ENCODE data around the gene SOD1. TPM values are rescaled to one million over a fixed set of nuclear protein-coding genes. Genes with fewer than 3 reads are reported as not detected.
"Not testable (repeated sequence)": the region's sequence is repeated elsewhere in the genome, so short reads cannot be mapped to it uniquely, and the experiment has no call there.

SOD1 gene
- total RNA-seq, 4 donors from 2014 or later = 118 to 141 (median 130) TPM

DNA sequence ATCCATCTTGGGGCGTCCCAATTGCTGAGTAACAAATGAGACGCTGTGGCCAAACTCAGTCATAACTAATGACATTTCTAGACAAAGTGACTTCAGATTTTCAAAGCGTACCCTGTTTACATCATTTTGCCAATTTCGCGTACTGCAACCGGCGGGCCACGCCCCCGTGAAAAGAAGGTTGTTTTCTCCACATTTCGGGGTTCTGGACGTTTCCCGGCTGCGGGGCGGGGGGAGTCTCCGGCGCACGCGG lies 282 bp upstream of the SOD1 start:
- 1% methylated on average over 18 of the region's 18 CpGs for WGBS, 2 donors
- no peak overlapping the region for H3K4me3 ChIP-seq (ENCODE audit: low read depth, poor library complexity, severe bottlenecking)
- no peak for DNase-seq (ENCODE audit: low spot score in 2 of 2)
- TF ChIP-seq, protein P1, sequence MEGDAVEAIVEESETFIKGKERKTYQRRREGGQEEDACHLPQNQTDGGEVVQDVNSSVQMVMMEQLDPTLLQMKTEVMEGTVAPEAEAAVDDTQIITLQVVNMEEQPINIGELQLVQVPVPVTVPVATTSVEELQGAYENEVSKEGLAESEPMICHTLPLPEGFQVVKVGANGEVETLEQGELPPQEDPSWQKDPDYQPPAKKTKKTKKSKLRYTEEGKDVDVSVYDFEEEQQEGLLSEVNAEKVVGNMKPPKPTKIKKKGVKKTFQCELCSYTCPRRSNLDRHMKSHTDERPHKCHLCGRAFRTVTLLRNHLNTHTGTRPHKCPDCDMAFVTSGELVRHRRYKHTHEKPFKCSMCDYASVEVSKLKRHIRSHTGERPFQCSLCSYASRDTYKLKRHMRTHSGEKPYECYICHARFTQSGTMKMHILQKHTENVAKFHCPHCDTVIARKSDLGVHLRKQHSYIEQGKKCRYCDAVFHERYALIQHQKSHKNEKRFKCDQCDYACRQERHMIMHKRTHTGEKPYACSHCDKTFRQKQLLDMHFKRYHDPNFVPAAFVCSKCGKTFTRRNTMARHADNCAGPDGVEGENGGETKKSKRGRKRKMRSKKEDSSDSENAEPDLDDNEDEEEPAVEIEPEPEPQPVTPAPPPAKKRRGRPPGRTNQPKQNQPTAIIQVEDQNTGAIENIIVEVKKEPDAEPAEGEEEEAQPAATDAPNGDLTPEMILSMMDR (IDR thresholded peaks at IDR 0.05) = no peak
- TF ChIP-seq POLR2A (IDR thresholded peaks at IDR 0.05) = no peak
- intact Hi-C loops (cut with DNase I; ENCODE audit: low total_unique reads) = no loop called here

DNA sequence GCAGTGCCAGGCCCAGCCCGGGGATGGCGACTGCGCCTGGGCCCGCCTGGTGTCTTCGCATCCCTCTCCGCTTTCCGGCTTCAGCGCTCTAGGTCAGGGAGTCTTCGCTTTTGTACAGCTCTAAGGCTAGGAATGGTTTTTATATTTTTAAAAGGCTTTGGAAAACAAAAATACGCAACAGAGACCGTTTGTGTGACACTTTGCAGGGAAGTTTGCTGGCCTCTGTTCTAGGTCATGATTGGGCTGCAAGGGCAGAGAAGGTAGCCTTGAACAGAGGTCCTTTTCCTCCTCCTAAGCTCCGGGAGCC lies 719 bp downstream of the SOD1 start:
- intact Hi-C loops (cut with DNase I; ENCODE audit: low total_unique reads) = no loop called here
- WGBS, 2 donors = 0 to 1% methylated on average over 12 of the region's 12 CpGs

DNA sequence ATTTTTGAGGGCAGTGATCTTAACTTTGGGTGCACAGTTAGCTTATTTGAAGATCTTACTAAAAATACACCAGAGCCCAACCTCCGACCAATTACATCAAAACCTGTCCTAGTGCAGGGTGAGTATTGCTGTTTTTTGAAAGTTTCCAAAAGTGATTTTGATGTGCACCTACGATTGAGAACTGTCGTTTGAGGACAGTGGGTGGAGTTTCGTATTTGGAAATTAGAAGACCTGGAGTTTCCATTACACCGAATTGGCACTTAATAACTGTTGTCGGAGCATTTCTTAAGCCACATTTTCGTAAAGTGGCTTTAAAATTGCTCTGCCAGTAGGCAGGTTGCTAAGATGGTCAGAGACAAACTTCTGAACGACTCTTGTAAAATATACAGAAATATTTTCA lies 1.1 kb downstream of the SOD1 start:
- 15% methylated on average over 8 of the region's 8 CpGs for WGBS, 2 donors
- intact Hi-C loops (cut with DNase I; ENCODE audit: low total_unique reads) = no loop called here
- H3K4me3 ChIP-seq (ENCODE audit: low read depth, poor library complexity, severe bottlenecking) = peak overlapping the region; percentile 77
- no peak for DNase-seq (ENCODE audit: low spot score in 2 of 2)
- TF ChIP-seq, protein P1 (IDR thresholded peaks at IDR 0.05) = no peak
- no peak for TF ChIP-seq POLR2A (IDR thresholded peaks at IDR 0.05)

More for the DNA sequence above, 719 bp downstream of the SOD1 start:
- no peak for DNase-seq (ENCODE audit: low spot score in 2 of 2)
- H3K4me3 ChIP-seq (ENCODE audit: low read depth, poor library complexity, severe bottlenecking) = peak overlapping the region; percentile 77
- TF ChIP-seq, protein P1 (IDR thresholded peaks at IDR 0.05) = no peak
- TF ChIP-seq POLR2A (IDR thresholded peaks at IDR 0.05) = no peak

DNA sequence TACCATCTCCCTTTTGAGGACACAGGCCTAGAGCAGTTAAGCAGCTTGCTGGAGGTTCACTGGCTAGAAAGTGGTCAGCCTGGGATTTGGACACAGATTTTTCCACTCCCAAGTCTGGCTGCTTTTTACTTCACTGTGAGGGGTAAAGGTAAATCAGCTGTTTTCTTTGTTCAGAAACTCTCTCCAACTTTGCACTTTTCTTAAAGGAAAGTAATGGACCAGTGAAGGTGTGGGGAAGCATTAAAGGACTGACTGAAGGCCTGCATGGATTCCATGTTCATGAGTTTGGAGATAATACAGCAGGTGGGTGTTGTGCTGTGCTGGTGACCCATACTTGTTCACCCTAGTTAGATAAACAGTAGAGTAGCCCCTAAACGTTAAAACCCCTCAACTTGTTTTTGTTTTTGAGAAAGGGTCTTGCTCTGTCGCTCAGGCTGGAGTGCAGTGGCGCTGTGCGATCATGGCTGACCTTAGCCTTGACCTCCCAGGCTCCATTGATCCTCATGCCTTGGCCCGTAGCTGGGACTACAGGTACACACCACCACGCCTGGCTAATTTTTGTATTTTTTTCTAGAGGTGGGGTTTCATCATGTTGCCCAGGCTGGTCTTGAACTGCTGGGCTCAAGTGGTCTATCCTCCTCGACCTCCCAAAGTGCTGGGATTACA lies 4.2 kb downstream of the SOD1 start:
- intact Hi-C loops (cut with DNase I; ENCODE audit: low total_unique reads) = no loop called here
- WGBS, 2 donors = 88 to 90% methylated on average over 7 of the region's 7 CpGs
- no peak overlapping the region for H3K4me3 ChIP-seq (ENCODE audit: low read depth, poor library complexity, severe bottlenecking)
- TF ChIP-seq POLR2A (IDR thresholded peaks at IDR 0.05) = no peak
- TF ChIP-seq, protein P1 (IDR thresholded peaks at IDR 0.05) = no peak
- no peak for DNase-seq (ENCODE audit: low spot score in 2 of 2)

DNA sequence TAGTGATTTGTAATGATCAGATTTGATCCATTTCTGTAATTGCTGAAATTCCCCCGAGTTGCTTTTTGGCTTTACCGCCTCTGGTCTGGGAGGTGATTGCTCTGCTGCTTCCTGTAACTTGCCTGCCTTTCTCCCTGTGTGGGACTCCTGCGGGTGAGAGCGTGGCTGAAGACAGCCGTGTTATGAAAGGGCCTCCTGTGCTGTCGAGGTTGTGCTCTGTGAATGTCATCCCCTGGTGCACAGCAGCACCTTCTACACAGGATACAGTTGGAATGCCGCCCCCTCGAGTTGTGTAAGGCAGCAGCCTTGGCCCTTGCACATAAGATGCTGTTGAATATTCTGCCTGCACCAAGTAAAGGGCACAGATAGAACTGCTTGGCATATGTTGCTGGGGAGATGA lies 5.9 kb downstream of the SOD1 start:
- 58 to 73% methylated on average over 8 of the region's 8 CpGs for WGBS, 2 donors
- intact Hi-C loops (cut with DNase I; ENCODE audit: low total_unique reads) = no loop called here

DNA sequence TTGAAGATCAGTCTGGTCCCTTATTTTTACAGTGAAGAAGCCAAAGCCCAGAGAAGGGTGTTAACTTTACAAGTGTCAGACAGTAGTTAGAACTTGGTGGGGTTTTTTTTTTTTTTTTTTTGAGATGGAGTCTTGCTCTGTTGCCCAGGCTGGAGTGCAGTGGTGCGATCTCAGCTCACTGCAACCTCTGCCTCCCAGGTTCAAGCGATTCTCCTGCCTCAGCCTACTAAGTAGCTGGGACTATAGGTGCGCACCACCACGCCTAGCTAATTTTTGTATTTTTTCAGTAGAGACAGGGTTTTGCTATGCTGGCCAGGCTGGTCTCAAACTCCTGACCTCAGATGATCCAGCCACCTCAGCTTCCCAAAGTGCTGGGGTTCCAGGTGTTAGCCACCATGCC lies 6.4 kb downstream of the SOD1 start:
- DNase-seq (ENCODE audit: low spot score in 2 of 2); H3K4me3 ChIP-seq (ENCODE audit: low read depth, poor library complexity, severe bottlenecking); intact Hi-C loops (cut with DNase I; ENCODE audit: low total_unique reads): not testable (repeated sequence)
- 85 to 97% methylated on average over 4 of the region's 4 CpGs for WGBS, 2 donors

More for the DNA sequence above, 5.9 kb downstream of the SOD1 start:
- DNase-seq (ENCODE audit: low spot score in 2 of 2) = no peak
- H3K4me3 ChIP-seq (ENCODE audit: low read depth, poor library complexity, severe bottlenecking) = no peak overlapping the region
- TF ChIP-seq, protein P1 (IDR thresholded peaks at IDR 0.05) = no peak
- TF ChIP-seq POLR2A (IDR thresholded peaks at IDR 0.05) = no peak
